SK-N-MC (cell line): ENCODE data around the gene PTPRM.

Experiments
- DNase-seq: peaks from one replicate; pipeline ENCODE4 v3.0.0-alpha.2; 2011; ENCODE audit warnings: low read depth, low spot score
- H3K27ac ChIP-seq: fragments of 200-600 bp; sonication (generic); 2 replicates; pipeline ENCODE4 v1.5.1; 2016; ENCODE audit warnings: mixed run types
- H3K36me3 ChIP-seq: fragments of 200-600 bp; sonication (generic); 2 replicates; pipeline ENCODE4 v1.6.1; 2017; ENCODE audit warnings: antibody characterized with exemption, low read length, mixed read lengths; ENCODE audit not compliant: insufficient read depth
- H3K4me3 ChIP-seq: fragments of 200-600 bp; sonication (generic); 2 replicates; pipeline ENCODE4 v1.5.1; 2016
- H3K9ac ChIP-seq: fragments of 200-600 bp; sonication (generic); 2 replicates; pipeline ENCODE4 v1.8.0; 2017; ENCODE audit warnings: mixed run types, mixed read lengths; ENCODE audit not compliant: insufficient read length
- H3K9me3 ChIP-seq: fragments of 200-600 bp; sonication (generic); 2 replicates; pipeline ENCODE4 v1.6.1; 2017; ENCODE audit warnings: low read depth, mild to moderate bottlenecking, antibody characterized with exemption, low read length, moderate library complexity, mixed read lengths
- EZH2 ChIP-seq: fragments of 200-600 bp; sonication (generic); IDR thresholded peaks from one replicate; pipeline ENCODE4 v1.6.1; 2017; ENCODE audit warnings: antibody characterized with exemption
- FOXP2 ChIP-seq: optimal IDR thresholded peaks from 2 replicates; pipeline ENCODE3; 2011; ENCODE audit warnings: mild to moderate bottlenecking, moderate library complexity; ENCODE audit not compliant: insufficient read depth; ENCODE audit errors: extremely low read length, control extremely low read depth
- POLR2AphosphoS5 ChIP-seq: IDR thresholded peaks from 2 replicates; pipeline ENCODE4 v1.6.1; 2012; ENCODE audit warnings: mild to moderate bottlenecking, low read depth, low read length, borderline replicate concordance

The PTPRM gene

DNA sequence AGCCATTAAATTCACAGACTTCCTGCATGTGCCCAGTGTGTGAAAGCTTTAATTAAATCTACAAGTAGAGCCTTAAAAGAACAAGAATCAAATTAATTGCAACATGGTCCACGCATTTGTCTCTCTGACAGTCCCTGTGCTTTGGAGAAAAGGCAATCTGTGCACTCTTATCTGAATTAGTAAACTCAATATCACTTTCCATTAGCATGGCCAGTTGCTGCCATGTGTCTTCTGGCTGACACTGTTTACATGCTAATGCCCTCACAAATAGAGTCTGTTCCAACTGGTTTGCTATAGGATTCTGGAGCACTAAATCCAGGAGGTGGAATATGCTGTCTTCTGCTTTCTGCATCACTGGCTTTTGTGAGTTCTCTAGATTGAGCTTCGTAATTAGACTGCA lies 607.7 kb downstream of the PTPRM start:
- DNase-seq: no peak
- no peak overlapping the region for H3K4me3 ChIP-seq
- H3K9me3 ChIP-seq: no peaks in the 10 kb centered on the region
- no peak overlapping the region for H3K9ac ChIP-seq
- no peak for TF ChIP-seq POLR2AphosphoS5
- TF ChIP-seq FOXP2: no peak
- no peak for TF ChIP-seq EZH2
- H3K36me3 ChIP-seq: no peaks in the 10 kb centered on the region
- no peak overlapping the region for H3K27ac ChIP-seq

- no peak overlapping the region for H3K4me3 ChIP-seq
- no peak for DNase-seq
- H3K27ac ChIP-seq: no peak overlapping the region
- H3K36me3 ChIP-seq: no peaks in the 10 kb centered on the region
- no peak overlapping the region for H3K9ac ChIP-seq
- no peaks in the 10 kb centered on the region for H3K9me3 ChIP-seq
- TF ChIP-seq EZH2: no peak
- TF ChIP-seq POLR2AphosphoS5: no peak
- no peak for TF ChIP-seq FOXP2
Measured at GRCh38 chr18:8175501-8176061, 608.5 kb downstream of the PTPRM start.

DNA sequence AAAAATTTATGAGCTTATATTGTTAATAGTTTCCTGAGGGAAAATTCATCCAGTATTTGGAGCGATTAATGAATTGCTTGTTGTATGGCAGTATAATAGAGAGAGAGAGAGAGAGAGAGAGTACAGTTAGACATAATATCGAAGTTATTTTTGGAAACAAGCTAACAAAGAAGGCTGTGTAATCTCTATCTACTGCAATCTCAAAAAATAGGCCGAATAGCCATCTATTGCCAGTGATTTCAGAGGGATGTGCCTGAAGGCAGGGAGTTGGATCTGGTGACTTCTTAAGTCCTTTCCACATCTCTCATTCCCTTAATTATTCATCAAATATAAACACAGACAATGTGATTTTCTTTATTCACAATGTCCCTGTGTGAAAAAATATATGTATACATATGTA lies 609.0 kb downstream of the PTPRM start:
- no peak for DNase-seq
- H3K27ac ChIP-seq: no peak overlapping the region
- no peaks in the 10 kb centered on the region for H3K36me3 ChIP-seq
- H3K9ac ChIP-seq: no peak overlapping the region
- H3K9me3 ChIP-seq: no peaks in the 10 kb centered on the region
- TF ChIP-seq POLR2AphosphoS5 (no peak), FOXP2 (no peak), EZH2 (no peak)
- H3K4me3 ChIP-seq: no peak overlapping the region

DNA sequence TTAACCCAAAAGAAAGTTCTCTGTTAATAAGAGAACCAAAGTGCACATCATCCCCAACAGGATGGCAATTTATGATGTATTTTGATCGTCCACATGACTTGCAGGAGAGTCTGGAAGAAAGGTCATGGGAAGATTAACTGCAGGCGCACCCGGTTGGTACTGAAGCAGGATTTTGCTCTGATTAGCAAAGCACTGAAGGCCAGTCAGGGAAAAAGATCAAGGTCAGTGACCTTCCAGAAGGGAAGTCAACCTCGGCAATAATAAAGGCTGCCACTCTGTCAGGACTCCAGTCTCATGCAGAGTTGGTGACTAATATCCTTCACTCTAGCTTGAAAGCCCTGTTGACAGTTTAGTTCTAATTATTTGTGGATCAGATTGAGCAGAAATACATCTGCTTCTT lies 609.4 kb downstream of the PTPRM start:
- no peaks in the 10 kb centered on the region for H3K36me3 ChIP-seq
- H3K4me3 ChIP-seq: no peak overlapping the region
- TF ChIP-seq FOXP2 (no peak), POLR2AphosphoS5 (no peak), EZH2 (no peak)
- no peak overlapping the region for H3K9ac ChIP-seq
- no peak for DNase-seq
- H3K27ac ChIP-seq: no peak overlapping the region
- H3K9me3 ChIP-seq: no peaks in the 10 kb centered on the region

DNA sequence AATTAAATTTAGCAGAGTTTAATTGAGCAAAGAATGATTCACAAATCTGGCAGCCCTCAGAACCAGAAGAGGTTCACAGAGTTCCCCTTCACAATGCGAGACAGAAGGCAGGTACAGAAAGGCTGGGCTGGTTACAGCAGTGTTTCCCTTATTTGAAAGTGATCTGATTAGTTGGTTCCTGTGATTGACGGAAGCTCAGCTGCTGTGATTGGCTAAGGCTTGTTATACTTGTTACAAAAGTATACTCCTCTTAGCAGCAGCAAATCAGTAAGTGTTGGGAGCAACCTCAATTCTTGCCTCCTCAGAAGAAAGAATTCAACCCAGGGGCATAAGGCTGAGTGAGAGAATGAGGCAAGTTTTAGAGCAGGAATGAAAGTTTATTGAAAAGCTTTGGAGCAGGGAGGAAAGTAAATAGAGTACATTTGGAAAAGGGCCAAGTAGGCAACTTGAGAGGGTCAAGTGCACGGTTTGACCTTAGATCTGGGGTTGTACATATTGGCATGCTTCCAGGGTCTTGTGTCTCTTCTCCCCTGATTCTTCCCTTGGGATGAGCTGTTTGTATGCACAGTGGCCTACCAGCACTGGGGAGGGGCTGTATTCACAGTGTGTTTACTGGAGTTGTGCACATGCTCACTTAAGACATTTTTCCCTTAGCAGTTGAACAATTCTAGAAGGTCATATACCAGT lies 610.4 kb downstream of the PTPRM start:
- Histone ChIP-seq H3K36me3 (no peaks in the 10 kb centered on the region), H3K9me3 (no peaks in the 10 kb centered on the region), H3K27ac (no peak overlapping the region), H3K9ac (no peak overlapping the region), H3K4me3 (no peak overlapping the region)
- no peak for DNase-seq
- TF ChIP-seq FOXP2: no peak
- TF ChIP-seq EZH2: no peak
- no peak for TF ChIP-seq POLR2AphosphoS5

- no peaks in the 10 kb centered on the region for H3K9me3 ChIP-seq
- no peak overlapping the region for H3K9ac ChIP-seq
- H3K27ac ChIP-seq: no peak overlapping the region
- TF ChIP-seq FOXP2: no peak
- no peak for TF ChIP-seq EZH2
- no peak for TF ChIP-seq POLR2AphosphoS5
- H3K36me3 ChIP-seq: no peaks in the 10 kb centered on the region
- no peak for DNase-seq
- no peak overlapping the region for H3K4me3 ChIP-seq
Measured at GRCh38 chr18:8186413-8186812, 619.3 kb downstream of the PTPRM start.

- Histone ChIP-seq H3K27ac (no peak overlapping the region), H3K4me3 (no peak overlapping the region), H3K36me3 (no peaks in the 10 kb centered on the region), H3K9ac (no peak overlapping the region), H3K9me3 (no peaks in the 10 kb centered on the region)
- no peak for DNase-seq
- TF ChIP-seq FOXP2 (no peak), EZH2 (no peak)
Measured at GRCh38 chr18:8188184-8188583, 621.1 kb downstream of the PTPRM start.

GRCh38 chr18:8190980-8191379 lies 623.9 kb downstream of the PTPRM start:
- H3K9me3 ChIP-seq: no peaks in the 10 kb centered on the region
- H3K9ac ChIP-seq: no peak overlapping the region
- H3K4me3 ChIP-seq: no peak overlapping the region
- DNase-seq: no peak
- no peak overlapping the region for H3K27ac ChIP-seq
- TF ChIP-seq POLR2AphosphoS5 (no peak), FOXP2 (no peak), EZH2 (no peak)
- no peaks in the 10 kb centered on the region for H3K36me3 ChIP-seq

DNA sequence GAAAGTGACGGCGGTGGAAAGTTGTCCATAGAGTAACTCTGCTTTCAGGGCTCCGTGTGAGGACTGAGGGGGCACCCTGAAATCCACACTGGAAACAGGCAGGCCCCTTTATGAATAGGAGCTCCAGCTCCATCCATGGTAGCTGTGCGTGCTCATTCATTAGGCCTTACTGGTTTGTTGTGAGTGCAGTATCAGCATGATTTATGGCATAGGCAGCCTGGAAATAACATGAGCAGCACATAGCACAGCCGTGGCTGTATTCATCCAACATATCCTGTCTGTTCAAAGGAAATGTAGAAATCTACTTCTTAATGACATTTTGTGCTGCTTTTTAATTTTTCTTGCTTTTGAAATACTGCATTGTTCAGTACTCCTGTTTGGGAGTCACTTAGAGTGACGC lies 627.3 kb downstream of the PTPRM start:
- TF ChIP-seq EZH2 (no peak), FOXP2 (no peak), POLR2AphosphoS5 (no peak)
- no peak for DNase-seq
- Histone ChIP-seq H3K4me3 (no peak overlapping the region), H3K36me3 (no peaks in the 10 kb centered on the region), H3K27ac (no peak overlapping the region), H3K9ac (no peak overlapping the region), H3K9me3 (no peaks in the 10 kb centered on the region)
